OCI-LY3 (cell line): Measurements from ENCODE around the gene CDH6.

Experiments used
- CTCF ChIP-seq: fragments of 200-600, 300-600 bp; sonication (generic); IDR thresholded peaks from 2 replicates; pipeline ENCODE4 v1.5.1; 2014; ENCODE audit warnings: antibody characterized with exemption, low read length, low read depth
- EZH2phosphoT487 ChIP-seq: fragments of 200-600 bp; shearing (Covaris generic); IDR thresholded peaks from 2 replicates; pipeline ENCODE4 v1.6.1; 2018; ENCODE audit warnings: antibody characterized with exemption, mixed run types, low read depth

- TF ChIP-seq CTCF: no peak
- no peak for TF ChIP-seq EZH2phosphoT487
Measured at GRCh38 chr5:31333475-31333874, 140.0 kb downstream of the CDH6 start.
